Liver (tissue), 9 donors: ENCODE data around the gene LNPK. TPM values are rescaled to one million over a fixed set of nuclear protein-coding genes. Genes with fewer than 3 reads are reported as not detected.

Experiments
- DNase-seq: peaks from one replicate; pipeline ENCODE4 v3.0.0-alpha.2; 2017; ENCODE audit warnings: low spot score
- H3K27ac ChIP-seq, 2 donors: one replicate each; pipeline ENCODE4 v1.7.0; 2013; ENCODE audit warnings: inconsistent platforms in 2 of 2, low read length in 2 of 2, control low read depth in 1 of 2, low read depth in 1 of 2, mild to moderate bottlenecking in 1 of 2
- H3K27me3 ChIP-seq, 4 donors: one replicate each; pipeline versions ENCODE4 v1.6.1 to v1.7.0; 2013; ENCODE audit warnings: low read length in 3 of 4, inconsistent platforms in 1 of 4, mild to moderate bottlenecking in 1 of 4, moderate library complexity in 1 of 4; ENCODE audit not compliant: control insufficient read depth in 4 of 4, insufficient read depth in 4 of 4
- H3K36me3 ChIP-seq, 4 donors: one replicate each; pipeline versions ENCODE4 v1.6.1 to v1.7.0; 2013; ENCODE audit warnings: low read length in 3 of 4, mild to moderate bottlenecking in 3 of 4, low read depth in 1 of 4, moderate library complexity in 1 of 4; ENCODE audit not compliant: control insufficient read depth in 4 of 4, insufficient read depth in 3 of 4
- H3K4me1 ChIP-seq, 4 donors: one replicate each; pipeline versions ENCODE4 v1.6.1 to v1.7.0; 2013; ENCODE audit warnings: low read length in 3 of 4, mild to moderate bottlenecking in 3 of 4, moderate library complexity in 1 of 4; ENCODE audit not compliant: control insufficient read depth in 4 of 4, insufficient read depth in 4 of 4
- H3K4me3 ChIP-seq, 3 donors: one replicate each; pipeline versions ENCODE4 v1.6.1 to v1.7.0; 2013; ENCODE audit warnings: low read length in 3 of 3, control low read depth in 1 of 3, low read depth in 1 of 3, mild to moderate bottlenecking in 1 of 3
- H3K9ac ChIP-seq, 2 donors: one replicate each; pipeline ENCODE4 v1.7.0; 2013; ENCODE audit warnings: low read length in 2 of 2, mild to moderate bottlenecking in 2 of 2, moderate library complexity in 2 of 2, control low read depth in 1 of 2, low read depth in 1 of 2
- H3K9me3 ChIP-seq, 4 donors: one replicate each; pipeline versions ENCODE4 v1.6.1 to v1.7.0; 2013; ENCODE audit warnings: low read length in 3 of 4; ENCODE audit not compliant: control insufficient read depth in 4 of 4
- ATF3 ChIP-seq: IDR thresholded peaks from 2 replicates; pipeline ENCODE4 v1.6.1; 2016; ENCODE audit warnings: antibody characterized with exemption
- CTCF ChIP-seq: fragments of 150-350 bp; IDR thresholded peaks from 2 replicates; pipeline ENCODE4 v1.5.1; 2017; ENCODE audit warnings: improper control_type of control experiment, low read depth, low read length; ENCODE audit not compliant: missing input control
- EGR1 ChIP-seq, 2 donors: IDR thresholded peaks; 2 replicates each; pipeline ENCODE4 v1.6.1; 2016 to 2018; ENCODE audit warnings: antibody characterized with exemption in 2 of 2, low read depth in 2 of 2
- FOXA1 ChIP-seq: IDR thresholded peaks from 2 replicates; pipeline ENCODE4 v1.6.1; 2016; ENCODE audit warnings: antibody characterized with exemption
- FOXA2 ChIP-seq: IDR thresholded peaks from 2 replicates; pipeline ENCODE4 v1.6.1; 2016; ENCODE audit warnings: antibody characterized with exemption
- GABPA ChIP-seq, 2 donors: IDR thresholded peaks in 1 of 2; conservative IDR thresholded peaks in 1 of 2; 2 replicates each; pipeline ENCODE4 v1.6.1; 2016; ENCODE audit warnings: antibody characterized with exemption in 2 of 2, mild to moderate bottlenecking in 1 of 2, moderate library complexity in 1 of 2
- HNF4A ChIP-seq, 2 donors: conservative IDR thresholded peaks; 2 replicates each; pipeline ENCODE4 v1.6.1; 2016; ENCODE audit warnings: antibody characterized with exemption in 2 of 2, mild to moderate bottlenecking in 2 of 2
- HNF4G ChIP-seq: IDR thresholded peaks from 2 replicates; pipeline ENCODE4 v1.6.1; 2016; ENCODE audit warnings: antibody characterized with exemption
- JUND ChIP-seq, 2 donors: IDR thresholded peaks; 2 replicates each; pipeline ENCODE4 v1.6.1; 2016; ENCODE audit warnings: antibody characterized with exemption in 2 of 2
- NR2F2 ChIP-seq: IDR thresholded peaks from 2 replicates; pipeline ENCODE4 v1.6.1; 2016; ENCODE audit warnings: antibody characterized with exemption
- RAD21 ChIP-seq, 2 donors: IDR thresholded peaks; 2 replicates each; pipeline ENCODE4 v1.6.1; 2016; ENCODE audit warnings: antibody characterized with exemption in 2 of 2, mild to moderate bottlenecking in 2 of 2
- RXRA ChIP-seq, 2 donors: IDR thresholded peaks; 2 replicates each; pipeline ENCODE4 v1.6.1; 2017 to 2018; ENCODE audit warnings: antibody characterized with exemption in 2 of 2, mild to moderate bottlenecking in 1 of 2
- SP1 ChIP-seq: IDR thresholded peaks from 2 replicates; pipeline ENCODE4 v1.6.1; 2018; ENCODE audit warnings: antibody characterized with exemption, mild to moderate bottlenecking
- TAF1 ChIP-seq: conservative IDR thresholded peaks from 2 replicates; pipeline ENCODE4 v1.6.1; 2016; ENCODE audit warnings: antibody characterized with exemption, mild to moderate bottlenecking
- YY1 ChIP-seq: IDR thresholded peaks from 2 replicates; pipeline ENCODE4 v1.6.1; 2016; ENCODE audit warnings: antibody characterized with exemption, mild to moderate bottlenecking
- WGBS: extraction: QIAGEN DNeasy Blood & Tissue Kit; methylation state at CpG from one replicate; pipeline ENCODE4 v1.1.7; 2013; 5-methylcytosine and 5-hydroxymethylcytosine counted together
- polyA plus RNA-seq, 2 donors: library from polyadenylated mRNA; stranded (reverse) in 1 of 2; unstranded in 1 of 2; fragments of 200-250 nt in 1 of 2; fragments of >200 nt in 1 of 2; fragmentation: Nextera tagmentation in 1 of 2; extraction: Ambion mirVana in 1 of 2; gene quantifications; one replicate each; pipeline versions ENCODE4 v1.2.1 to v1.2.3, GENCODE V29; 2013 to 2015
- total RNA-seq, 2 donors: library from RNA; depleted of rRNA; stranded (reverse); fragments of >200 nt; gene quantifications; one replicate each; pipeline ENCODE4 v1.2.3, GENCODE V29; 2014
- TF ChIP-seq, protein P1 (sequence below): IDR thresholded peaks from 2 replicates; pipeline ENCODE4 v1.6.1; 2016; ENCODE audit warnings: antibody characterized with exemption
- TF ChIP-seq, protein P2 (sequence below): IDR thresholded peaks from 2 replicates; pipeline ENCODE4 v1.6.1; 2016; ENCODE audit warnings: antibody characterized with exemption, mild to moderate bottlenecking
- TF ChIP-seq, protein P3 (sequence below): IDR thresholded peaks from 2 replicates; pipeline ENCODE4 v1.6.1; 2016; ENCODE audit warnings: antibody characterized with exemption
- donor health status: healthy.
- donor health status: healthy.
- donor health status: healthy.
- donor health status: healthy.
- donor health status: healthy.

Gene LNPK
- total and polyA plus RNA-seq, 4 donors, result 5.5 to 25.2 (median 11.5) TPM

- no peak for TF ChIP-seq FOXA2
Measured at GRCh38 chr2:176039375-176039774, 37.3 kb upstream of the LNPK start (continued).

GRCh38 chr2:176038694-176039093, 36.6 kb upstream of the LNPK start:
- DNase-seq, result no peak
- Histone ChIP-seq H3K4me3 (no peak overlapping the region), H3K9ac (no peak overlapping the region), H3K36me3 (no peaks in the 10 kb centered on the region), H3K27ac (no peak overlapping the region), H3K4me1 (no peaks in the 10 kb centered on the region), H3K27me3 (no peaks in the 10 kb centered on the region), H3K9me3 (no peaks in the 10 kb centered on the region)
- 87% methylated on average over 2 of the region's 2 CpGs for WGBS
- TF ChIP-seq TAF1 (no peak), FOXA1 (no peak), FOXA2 (no peak), YY1 (no peak), GABPA (IDR thresholded peaks at IDR 0.05 in 1 of 2, conservative IDR thresholded peaks at IDR 0.05 in 1 of 2) (no peak), SP1 (no peak), JUND (IDR thresholded peaks at IDR 0.05) (no peak), RAD21 (IDR thresholded peaks at IDR 0.05) (no peak), HNF4G (no peak), NR2F2 (no peak), RXRA (IDR thresholded peaks at IDR 0.05) (no peak), EGR1 (IDR thresholded peaks at IDR 0.05; ENCODE audit: low read depth in 2 of 2) (no peak), ATF3 (no peak), HNF4A (conservative IDR thresholded peaks at IDR 0.05) (no peak)
- TF ChIP-seq, protein P1, sequence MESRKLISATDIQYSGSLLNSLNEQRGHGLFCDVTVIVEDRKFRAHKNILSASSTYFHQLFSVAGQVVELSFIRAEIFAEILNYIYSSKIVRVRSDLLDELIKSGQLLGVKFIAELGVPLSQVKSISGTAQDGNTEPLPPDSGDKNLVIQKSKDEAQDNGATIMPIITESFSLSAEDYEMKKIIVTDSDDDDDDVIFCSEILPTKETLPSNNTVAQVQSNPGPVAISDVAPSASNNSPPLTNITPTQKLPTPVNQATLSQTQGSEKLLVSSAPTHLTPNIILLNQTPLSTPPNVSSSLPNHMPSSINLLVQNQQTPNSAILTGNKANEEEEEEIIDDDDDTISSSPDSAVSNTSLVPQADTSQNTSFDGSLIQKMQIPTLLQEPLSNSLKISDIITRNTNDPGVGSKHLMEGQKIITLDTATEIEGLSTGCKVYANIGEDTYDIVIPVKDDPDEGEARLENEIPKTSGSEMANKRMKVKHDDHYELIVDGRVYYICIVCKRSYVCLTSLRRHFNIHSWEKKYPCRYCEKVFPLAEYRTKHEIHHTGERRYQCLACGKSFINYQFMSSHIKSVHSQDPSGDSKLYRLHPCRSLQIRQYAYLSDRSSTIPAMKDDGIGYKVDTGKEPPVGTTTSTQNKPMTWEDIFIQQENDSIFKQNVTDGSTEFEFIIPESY, result no peak

DNA sequence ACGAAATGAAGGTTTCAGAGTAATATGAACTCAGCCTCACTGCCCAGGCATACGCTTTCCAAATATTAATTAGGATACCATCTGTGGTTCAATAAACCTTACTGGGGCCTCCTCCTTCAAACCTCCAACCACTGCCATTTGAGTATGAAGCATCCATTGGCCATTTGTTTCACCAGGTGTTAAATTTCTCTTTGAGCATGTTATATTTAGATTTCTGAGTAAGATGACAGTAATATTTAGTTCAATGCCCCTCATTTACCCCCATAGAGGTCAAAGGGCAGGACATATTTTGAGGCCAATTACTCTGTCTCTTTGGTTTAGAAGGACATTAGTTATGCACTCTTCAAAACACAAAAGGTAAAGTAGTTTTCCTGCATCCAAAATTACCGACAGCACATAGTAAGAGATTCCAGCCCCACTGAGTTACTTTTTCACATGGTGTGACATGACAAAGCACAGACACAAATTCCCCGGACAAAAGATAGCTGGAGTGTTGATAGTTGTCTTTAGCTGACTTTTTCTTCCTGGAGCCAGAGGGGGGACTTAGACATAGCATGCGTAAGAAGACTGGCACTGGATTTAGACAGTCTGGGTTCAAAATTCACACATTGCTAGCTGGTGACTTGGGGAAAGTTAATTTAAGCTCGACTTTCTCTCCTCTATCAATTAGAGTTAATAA, 33.1 kb upstream of the LNPK start:
- Histone ChIP-seq H3K9me3 (no peaks in the 10 kb centered on the region), H3K4me3 (no peak overlapping the region), H3K36me3 (no peaks in the 10 kb centered on the region), H3K27ac (no peak overlapping the region), H3K27me3 (no peaks in the 10 kb centered on the region), H3K9ac (no peak overlapping the region), H3K4me1 (no peaks in the 10 kb centered on the region)
- 78% methylated on average over 6 of the region's 6 CpGs for WGBS
- TF ChIP-seq TAF1 (no peak), RAD21 (IDR thresholded peaks at IDR 0.05) (no peak), JUND (IDR thresholded peaks at IDR 0.05) (no peak), SP1 (no peak), HNF4A (conservative IDR thresholded peaks at IDR 0.05) (no peak), EGR1 (IDR thresholded peaks at IDR 0.05; ENCODE audit: low read depth in 2 of 2) (no peak), FOXA2 (no peak), GABPA (IDR thresholded peaks at IDR 0.05 in 1 of 2, conservative IDR thresholded peaks at IDR 0.05 in 1 of 2) (no peak), FOXA1 (no peak), RXRA (IDR thresholded peaks at IDR 0.05) (no peak), HNF4G (no peak), CTCF (no peak), NR2F2 (no peak), YY1 (no peak), ATF3 (no peak)
- TF ChIP-seq, protein P2, sequence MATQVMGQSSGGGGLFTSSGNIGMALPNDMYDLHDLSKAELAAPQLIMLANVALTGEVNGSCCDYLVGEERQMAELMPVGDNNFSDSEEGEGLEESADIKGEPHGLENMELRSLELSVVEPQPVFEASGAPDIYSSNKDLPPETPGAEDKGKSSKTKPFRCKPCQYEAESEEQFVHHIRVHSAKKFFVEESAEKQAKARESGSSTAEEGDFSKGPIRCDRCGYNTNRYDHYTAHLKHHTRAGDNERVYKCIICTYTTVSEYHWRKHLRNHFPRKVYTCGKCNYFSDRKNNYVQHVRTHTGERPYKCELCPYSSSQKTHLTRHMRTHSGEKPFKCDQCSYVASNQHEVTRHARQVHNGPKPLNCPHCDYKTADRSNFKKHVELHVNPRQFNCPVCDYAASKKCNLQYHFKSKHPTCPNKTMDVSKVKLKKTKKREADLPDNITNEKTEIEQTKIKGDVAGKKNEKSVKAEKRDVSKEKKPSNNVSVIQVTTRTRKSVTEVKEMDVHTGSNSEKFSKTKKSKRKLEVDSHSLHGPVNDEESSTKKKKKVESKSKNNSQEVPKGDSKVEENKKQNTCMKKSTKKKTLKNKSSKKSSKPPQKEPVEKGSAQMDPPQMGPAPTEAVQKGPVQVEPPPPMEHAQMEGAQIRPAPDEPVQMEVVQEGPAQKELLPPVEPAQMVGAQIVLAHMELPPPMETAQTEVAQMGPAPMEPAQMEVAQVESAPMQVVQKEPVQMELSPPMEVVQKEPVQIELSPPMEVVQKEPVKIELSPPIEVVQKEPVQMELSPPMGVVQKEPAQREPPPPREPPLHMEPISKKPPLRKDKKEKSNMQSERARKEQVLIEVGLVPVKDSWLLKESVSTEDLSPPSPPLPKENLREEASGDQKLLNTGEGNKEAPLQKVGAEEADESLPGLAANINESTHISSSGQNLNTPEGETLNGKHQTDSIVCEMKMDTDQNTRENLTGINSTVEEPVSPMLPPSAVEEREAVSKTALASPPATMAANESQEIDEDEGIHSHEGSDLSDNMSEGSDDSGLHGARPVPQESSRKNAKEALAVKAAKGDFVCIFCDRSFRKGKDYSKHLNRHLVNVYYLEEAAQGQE, result no peak
- TF ChIP-seq, protein P3, sequence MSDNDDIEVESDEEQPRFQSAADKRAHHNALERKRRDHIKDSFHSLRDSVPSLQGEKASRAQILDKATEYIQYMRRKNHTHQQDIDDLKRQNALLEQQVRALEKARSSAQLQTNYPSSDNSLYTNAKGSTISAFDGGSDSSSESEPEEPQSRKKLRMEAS, result no peak
- TF ChIP-seq, protein P1, result no peak
- DNase-seq, result no peak
